ENCODE measurements around the gene TARBP1. TPM values are rescaled to one million over a fixed set of nuclear protein-coding genes. Genes with fewer than 3 reads are reported as not detected.

Gene TARBP1
- total and polyA plus RNA-seq, 2 of the 13 experiments (the other 11 are each of a cell fraction or from before 2014, with no cell fraction given) = 37.7 to 67.0 TPM

DNA sequence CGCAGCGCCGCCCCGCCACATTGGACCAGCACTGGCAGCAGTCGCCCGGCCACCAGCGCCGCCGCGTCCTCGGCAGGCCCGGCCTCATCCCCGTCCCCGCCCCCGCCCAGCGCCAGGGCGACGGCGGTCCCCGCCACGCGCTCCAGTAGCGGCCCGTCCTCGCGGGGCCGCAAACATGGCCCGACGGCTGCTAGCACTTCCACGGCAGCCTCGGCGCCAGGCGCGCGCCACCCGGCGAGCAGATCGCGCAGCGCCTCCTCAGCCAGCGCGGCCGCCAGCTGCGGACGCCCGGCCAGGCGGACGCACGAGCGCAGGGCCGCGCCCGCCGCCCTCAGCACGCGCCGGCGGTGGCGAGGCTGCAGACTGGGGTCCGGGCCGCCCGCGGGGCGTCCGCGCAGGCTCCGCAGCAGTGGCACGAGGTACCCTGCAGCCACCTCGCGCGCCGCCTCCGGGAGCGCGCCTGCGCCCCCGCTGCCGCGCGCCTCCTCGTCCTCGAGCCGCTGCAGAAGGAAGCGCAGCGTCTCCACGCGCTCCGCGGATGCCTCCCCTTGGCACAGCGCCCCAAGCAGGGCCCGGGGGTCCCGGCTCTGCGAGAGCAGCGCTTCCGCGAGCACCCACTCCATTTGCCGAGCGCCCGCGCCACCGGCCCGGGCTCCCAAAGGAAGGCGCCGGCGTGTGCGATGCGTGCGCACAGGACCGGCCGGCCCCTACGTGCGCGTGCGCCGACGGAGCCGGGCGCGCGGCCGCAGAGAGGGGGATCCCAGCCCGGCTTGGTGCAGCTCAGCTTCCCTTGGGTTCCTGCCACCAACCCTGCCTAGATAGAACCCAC, at the start of gene TARBP1 (continued):
- TF ChIP-seq ZNF326 (CRISPR knock-in tag; IDR thresholded peaks at IDR 0.05; ENCODE audit: borderline replicate concordance) (no peak), GTF3A (CRISPR knock-in tag; conservative IDR thresholded peaks at IDR 0.05) (no peak), HES4 (CRISPR knock-in tag; IDR thresholded peaks at IDR 0.05; ENCODE audit: borderline replicate concordance) (peak; percentile 33; the same call in 1 of the 2 replicates), ZBTB42 (CRISPR knock-in tag; IDR thresholded peaks at IDR 0.05) (no peak), SPEN (CRISPR knock-in tag; IDR thresholded peaks at IDR 0.05; ENCODE audit: low read depth) (peak; percentile 48; the same call in 1 of the 2 replicates), ZNF263 (CRISPR knock-in tag; IDR thresholded peaks at IDR 0.05) (no peak), RARG (CRISPR knock-in tag; IDR thresholded peaks at IDR 0.05; ENCODE audit: low read depth) (no peak), MBD4 (IDR thresholded peaks at IDR 0.05; ENCODE audit: borderline replicate concordance, low read length) (no peak), ZNF607 (CRISPR knock-in tag; IDR thresholded peaks at IDR 0.05; ENCODE audit: borderline replicate concordance) (peak; percentile 55; the same call in 1 of the 2 replicates), CREB1 (IDR thresholded peaks at IDR 0.05) (no peak), CREB1 (CRISPR knock-in tag; IDR thresholded peaks at IDR 0.05) (no peak), KMT2A (CRISPR knock-in tag; IDR thresholded peaks at IDR 0.05) (no peak), PHF20 (CRISPR knock-in tag; IDR thresholded peaks at IDR 0.05) (no peak), ZNF343 (CRISPR knock-in tag; IDR thresholded peaks at IDR 0.05) (no peak), MEIS2 (CRISPR knock-in tag; IDR thresholded peaks at IDR 0.05) (peak; percentile 50; the same call in 1 of the 2 replicates), HNRNPH1 (optimal IDR thresholded peaks at IDR 0.05; ENCODE audit: low read depth, low read length) (no peak), BRD4 (CRISPR knock-in tag; IDR thresholded peaks at IDR 0.05) (peak; percentile 52; the same call in 1 of the 2 replicates), ZNF20 (CRISPR knock-in tag; IDR thresholded peaks at IDR 0.05) (no peak), POGZ (CRISPR knock-in tag; IDR thresholded peaks at IDR 0.05) (no peak), ZNF574 (CRISPR knock-in tag; IDR thresholded peaks at IDR 0.05) (peak; percentile 48; the same call in 1 of the 2 replicates), XRCC5 (optimal IDR thresholded peaks at IDR 0.05; ENCODE audit: low read length) (peak; percentile 40), SP1 (IDR thresholded peaks at IDR 0.05) (no peak), SP1 (CRISPR knock-in tag; IDR thresholded peaks at IDR 0.05) (no peak), SETDB1 (CRISPR knock-in tag; IDR thresholded peaks at IDR 0.05; ENCODE audit: borderline replicate concordance) (no peak), ZNF317 (CRISPR knock-in tag; IDR thresholded peaks at IDR 0.05) (no peak), ZNF746 (CRISPR knock-in tag; IDR thresholded peaks at IDR 0.05) (no peak; the same call in 1 of the 2 replicates)
- TF ChIP-seq, protein P1, sequence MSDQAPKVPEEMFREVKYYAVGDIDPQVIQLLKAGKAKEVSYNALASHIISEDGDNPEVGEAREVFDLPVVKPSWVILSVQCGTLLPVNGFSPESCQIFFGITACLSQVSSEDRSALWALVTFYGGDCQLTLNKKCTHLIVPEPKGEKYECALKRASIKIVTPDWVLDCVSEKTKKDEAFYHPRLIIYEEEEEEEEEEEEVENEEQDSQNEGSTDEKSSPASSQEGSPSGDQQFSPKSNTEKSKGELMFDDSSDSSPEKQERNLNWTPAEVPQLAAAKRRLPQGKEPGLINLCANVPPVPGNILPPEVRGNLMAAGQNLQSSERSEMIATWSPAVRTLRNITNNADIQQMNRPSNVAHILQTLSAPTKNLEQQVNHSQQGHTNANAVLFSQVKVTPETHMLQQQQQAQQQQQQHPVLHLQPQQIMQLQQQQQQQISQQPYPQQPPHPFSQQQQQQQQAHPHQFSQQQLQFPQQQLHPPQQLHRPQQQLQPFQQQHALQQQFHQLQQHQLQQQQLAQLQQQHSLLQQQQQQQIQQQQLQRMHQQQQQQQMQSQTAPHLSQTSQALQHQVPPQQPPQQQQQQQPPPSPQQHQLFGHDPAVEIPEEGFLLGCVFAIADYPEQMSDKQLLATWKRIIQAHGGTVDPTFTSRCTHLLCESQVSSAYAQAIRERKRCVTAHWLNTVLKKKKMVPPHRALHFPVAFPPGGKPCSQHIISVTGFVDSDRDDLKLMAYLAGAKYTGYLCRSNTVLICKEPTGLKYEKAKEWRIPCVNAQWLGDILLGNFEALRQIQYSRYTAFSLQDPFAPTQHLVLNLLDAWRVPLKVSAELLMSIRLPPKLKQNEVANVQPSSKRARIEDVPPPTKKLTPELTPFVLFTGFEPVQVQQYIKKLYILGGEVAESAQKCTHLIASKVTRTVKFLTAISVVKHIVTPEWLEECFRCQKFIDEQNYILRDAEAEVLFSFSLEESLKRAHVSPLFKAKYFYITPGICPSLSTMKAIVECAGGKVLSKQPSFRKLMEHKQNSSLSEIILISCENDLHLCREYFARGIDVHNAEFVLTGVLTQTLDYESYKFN (CRISPR knock-in tag; conservative IDR thresholded peaks at IDR 0.05) = no peak
